H9 (cell line): ENCODE measurements around the gene NEK6. TPM values are rescaled to one million over a fixed set of nuclear protein-coding genes. Genes with fewer than 3 reads are reported as not detected.

Experiments
- DNase-seq: peaks from one replicate; pipeline ENCODE4 v3.0.0-alpha.2; 2017
- H2AFZ ChIP-seq: one replicate; pipeline ENCODE4 v1.6.1; 2013; ENCODE audit warnings: mild to moderate bottlenecking, low read length, control low read depth, moderate library complexity
- H2AK5ac ChIP-seq: 2 replicates; pipeline ENCODE4 v1.6.1; 2013; ENCODE audit warnings: low read length, control low read depth, mixed read lengths; ENCODE audit not compliant: insufficient read length
- H2BK120ac ChIP-seq: one replicate; pipeline ENCODE4 v1.6.1; 2013; ENCODE audit warnings: low read depth, mild to moderate bottlenecking, low read length, control low read depth, inconsistent platforms; ENCODE audit not compliant: poor library complexity, severe bottlenecking
- H2BK12ac ChIP-seq: 2 replicates; pipeline ENCODE4 v1.6.1; 2013; ENCODE audit warnings: low read length, control low read depth, mixed read lengths, low read depth; ENCODE audit not compliant: insufficient read length
- H2BK15ac ChIP-seq: 2 replicates; pipeline ENCODE4 v1.6.1; 2013; ENCODE audit warnings: low read depth, low read length, control low read depth
- H2BK20ac ChIP-seq: one replicate; pipeline ENCODE4 v1.6.1; 2013; ENCODE audit warnings: low read depth, mild to moderate bottlenecking, low read length, control low read depth, inconsistent platforms; ENCODE audit not compliant: poor library complexity, severe bottlenecking
- H2BK5ac ChIP-seq: 2 replicates; pipeline ENCODE4 v1.6.1; 2013; ENCODE audit warnings: low read length, control low read depth, mixed read lengths; ENCODE audit not compliant: insufficient read length
- H3K14ac ChIP-seq: 2 replicates; pipeline ENCODE4 v1.6.1; 2013; ENCODE audit warnings: low read length, control low read depth; ENCODE audit not compliant: insufficient read depth
- H3K18ac ChIP-seq: 2 replicates; pipeline ENCODE4 v1.6.1; 2013; ENCODE audit warnings: low read depth, mild to moderate bottlenecking, mixed read lengths, low read length, control low read depth; ENCODE audit not compliant: insufficient read length
- H3K23ac ChIP-seq: 2 replicates; pipeline ENCODE4 v1.6.1; 2013; ENCODE audit warnings: low read length, control low read depth, mixed read lengths, low read depth; ENCODE audit not compliant: insufficient read length
- H3K23me2 ChIP-seq: 2 replicates; pipeline ENCODE4 v1.6.1; 2013; ENCODE audit warnings: low read depth, mild to moderate bottlenecking, mixed read lengths, low read length, control low read depth; ENCODE audit not compliant: insufficient read length, poor library complexity, severe bottlenecking
- H3K27ac ChIP-seq: 2 replicates; pipeline ENCODE4 v1.5.1; 2013; ENCODE audit warnings: low read length, control low read depth, mixed read lengths, low read depth; ENCODE audit not compliant: insufficient read length
- H3K27me3 ChIP-seq: 2 replicates; pipeline ENCODE4 v1.6.1; 2013; ENCODE audit warnings: low read length, control low read depth, inconsistent platforms; ENCODE audit not compliant: insufficient read depth
- H3K4ac ChIP-seq: 2 replicates; pipeline ENCODE4 v1.6.1; 2013; ENCODE audit warnings: low read depth, mild to moderate bottlenecking, control low read depth, inconsistent platforms, low read length, moderate library complexity
- H3K4me1 ChIP-seq: 2 replicates; pipeline ENCODE4 v1.6.1; 2013; ENCODE audit warnings: low read length, control low read depth, inconsistent platforms; ENCODE audit not compliant: insufficient read depth
- H3K4me2 ChIP-seq: 2 replicates; pipeline ENCODE4 v1.6.1; 2013; ENCODE audit warnings: low read length, control low read depth, mixed read lengths; ENCODE audit not compliant: insufficient read length, insufficient read depth
- H3K56ac ChIP-seq: 2 replicates; pipeline ENCODE4 v1.6.1; 2013; ENCODE audit warnings: low read depth, mild to moderate bottlenecking, mixed read lengths, low read length, control low read depth; ENCODE audit not compliant: insufficient read length
- H3K79me1 ChIP-seq: 2 replicates; pipeline ENCODE4 v1.6.1; 2013; ENCODE audit warnings: low read depth, mild to moderate bottlenecking, moderate library complexity, low read length, control low read depth, inconsistent platforms; ENCODE audit not compliant: insufficient read depth, poor library complexity, severe bottlenecking
- H3K79me2 ChIP-seq: 2 replicates; pipeline ENCODE4 v1.6.1; 2013; ENCODE audit warnings: low read length, control low read depth, inconsistent platforms; ENCODE audit not compliant: insufficient read depth
- H3K9ac ChIP-seq: 2 replicates; pipeline ENCODE4 v1.6.1; 2013; ENCODE audit warnings: low read length, control low read depth, mixed read lengths; ENCODE audit not compliant: insufficient read length; ENCODE audit errors: extremely low read depth
- H3K9me3 ChIP-seq: one replicate; pipeline ENCODE4 v1.6.1; 2013; ENCODE audit warnings: low read depth, low read length, inconsistent platforms; ENCODE audit not compliant: control insufficient read depth
- H3T11ph ChIP-seq: one replicate; pipeline ENCODE4 v1.6.1; 2013; ENCODE audit warnings: mild to moderate bottlenecking, low read length, control low read depth, inconsistent platforms
- H4K20me1 ChIP-seq: one replicate; pipeline ENCODE4 v1.6.1; 2013; ENCODE audit not compliant: control insufficient read depth, insufficient read length, insufficient read depth
- H4K5ac ChIP-seq: 2 replicates; pipeline ENCODE4 v1.6.1; 2013; ENCODE audit warnings: low read depth, mild to moderate bottlenecking, mixed read lengths, low read length, control low read depth; ENCODE audit not compliant: insufficient read length
- H4K8ac ChIP-seq: replicated peaks from 2 replicates; pipeline ENCODE4 v1.6.1; 2013; ENCODE audit warnings: low read length, control low read depth, mixed read lengths, low read depth; ENCODE audit not compliant: insufficient read length
- H4K91ac ChIP-seq: 2 replicates; pipeline ENCODE4 v1.6.1; 2013; ENCODE audit warnings: low read depth, mild to moderate bottlenecking, moderate library complexity, mixed read lengths, low read length, control low read depth; ENCODE audit not compliant: insufficient read length
- H3K27ac Mint-ChIP-seq, 3 experiments: 2 replicates in 2 of 3; 3 replicates in 1 of 3; pipeline ENCODE4 v1.8.0; 2020 to 2021; ENCODE audit warnings: mixed read lengths in 3 of 3, mild to moderate bottlenecking in 1 of 3, moderate library complexity in 1 of 3
- H3K27me3 Mint-ChIP-seq: 2 replicates; pipeline ENCODE4 v1.8.0; 2021; ENCODE audit warnings: low read depth, mild to moderate bottlenecking, moderate library complexity, mixed read lengths
- H3K36me3 Mint-ChIP-seq, 3 experiments: 2 replicates in 2 of 3; 3 replicates in 1 of 3; pipeline ENCODE4 v1.8.0; 2020 to 2021; ENCODE audit warnings: low read depth in 3 of 3, mixed read lengths in 3 of 3; ENCODE audit not compliant: insufficient read depth in 1 of 3
- H3K4me1 Mint-ChIP-seq, 2 experiments: 2 replicates each; pipeline ENCODE4 v1.8.0; 2020; ENCODE audit warnings: mixed read lengths in 2 of 2
- H3K4me3 Mint-ChIP-seq, 2 experiments: 2 replicates in 1 of 2; 3 replicates in 1 of 2; pipeline ENCODE4 v1.8.0; 2020 to 2021; ENCODE audit warnings: mild to moderate bottlenecking in 2 of 2, mixed read lengths in 2 of 2, moderate library complexity in 1 of 2
- H3K9me3 Mint-ChIP-seq, 2 experiments: 2 replicates in 1 of 2; 3 replicates in 1 of 2; pipeline ENCODE4 v1.8.0; 2020; ENCODE audit warnings: mild to moderate bottlenecking in 2 of 2, mixed read lengths in 2 of 2, moderate library complexity in 1 of 2
- WGBS: extraction: QIAGEN DNeasy Blood & Tissue Kit; methylation state at CpG from one replicate; pipeline ENCODE4 v1.1.7; 2013; ENCODE audit warnings: missing lambda C conversion rate, low lambda C conversion rate, mixed read lengths; ENCODE audit not compliant: insufficient read length; ENCODE audit errors: extremely low coverage; 5-methylcytosine and 5-hydroxymethylcytosine counted together
- total RNA-seq: library from RNA; stranded (reverse); gene quantifications from 2 replicates; pipeline ENCODE4 v1.2.1, GENCODE V29; 2021
- TF ChIP-seq, protein P1 (sequence below): fragments of 200-600 bp; sonication (generic); conservative IDR thresholded peaks from 3 replicates; pipeline ENCODE4 v1.8.0; 2021; ENCODE audit warnings: antibody characterized with exemption, mild to moderate bottlenecking

Gene NEK6
- total RNA-seq, 1 experiment from 2014 or later = 14.3 TPM

- Histone ChIP-seq H3K27me3 (no peaks in the 10 kb centered on the region), H3K27ac (no peak overlapping the region), H3K9me3 (no peaks in the 10 kb centered on the region), H4K8ac (no peak overlapping the region), H3K23ac (no peak overlapping the region), H2BK15ac (no peak overlapping the region), H3K4me2 (peak overlapping the region; percentile 94), H2BK5ac (no peak overlapping the region), H2BK12ac (no peak overlapping the region), H4K91ac (no peak overlapping the region), H3K14ac (no peak overlapping the region), H2AK5ac (no peak overlapping the region), H3K23me2 (peaks cover 14% of the 10 kb centered on the region), H4K20me1 (peaks cover 2% of the 10 kb centered on the region), H3K79me2 (peaks cover 2% of the 10 kb centered on the region; the same call in 1 of the 2 replicates), H3K4ac (no peak overlapping the region), H2BK120ac (no peak overlapping the region), H3K18ac (no peak overlapping the region), H4K5ac (no peak overlapping the region), H2AFZ (no peak overlapping the region), H3K4me1 (peaks cover 11% of the 10 kb centered on the region), H3T11ph (no peak overlapping the region), H2BK20ac (no peak overlapping the region), H3K9ac (no peak overlapping the region), H3K79me1 (no peaks in the 10 kb centered on the region), H3K56ac (no peak overlapping the region)
- TF ChIP-seq, protein P1, sequence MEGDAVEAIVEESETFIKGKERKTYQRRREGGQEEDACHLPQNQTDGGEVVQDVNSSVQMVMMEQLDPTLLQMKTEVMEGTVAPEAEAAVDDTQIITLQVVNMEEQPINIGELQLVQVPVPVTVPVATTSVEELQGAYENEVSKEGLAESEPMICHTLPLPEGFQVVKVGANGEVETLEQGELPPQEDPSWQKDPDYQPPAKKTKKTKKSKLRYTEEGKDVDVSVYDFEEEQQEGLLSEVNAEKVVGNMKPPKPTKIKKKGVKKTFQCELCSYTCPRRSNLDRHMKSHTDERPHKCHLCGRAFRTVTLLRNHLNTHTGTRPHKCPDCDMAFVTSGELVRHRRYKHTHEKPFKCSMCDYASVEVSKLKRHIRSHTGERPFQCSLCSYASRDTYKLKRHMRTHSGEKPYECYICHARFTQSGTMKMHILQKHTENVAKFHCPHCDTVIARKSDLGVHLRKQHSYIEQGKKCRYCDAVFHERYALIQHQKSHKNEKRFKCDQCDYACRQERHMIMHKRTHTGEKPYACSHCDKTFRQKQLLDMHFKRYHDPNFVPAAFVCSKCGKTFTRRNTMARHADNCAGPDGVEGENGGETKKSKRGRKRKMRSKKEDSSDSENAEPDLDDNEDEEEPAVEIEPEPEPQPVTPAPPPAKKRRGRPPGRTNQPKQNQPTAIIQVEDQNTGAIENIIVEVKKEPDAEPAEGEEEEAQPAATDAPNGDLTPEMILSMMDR = no peak
- Mint-ChIP-seq H3K27ac (peak overlapping the region in 2 of 3 experiments; percentile 72 to 83; a peak in 2 of 7 replicates), H3K4me1 (peaks cover 50 to 57% of the 10 kb centered on the region in 2 experiments), H3K36me3 (no peaks in the 10 kb centered on the region), H3K27me3 (peaks cover 5% of the 10 kb centered on the region), H3K4me3 (peak overlapping the region; percentile 85 to 94), H3K9me3 (no peaks in the 10 kb centered on the region; a peak in 1 of 5 replicates)
- no peak for DNase-seq
- WGBS = no CpG with 5 or more reads among the region's 19 CpGs
Measured at GRCh38 chr9:124259158-124259808, 1.5 kb downstream of the NEK6 start.
